ENCODE data around the gene KAT6B. TPM values are rescaled to one million over a fixed set of nuclear protein-coding genes. Genes with fewer than 3 reads are reported as not detected.

The KAT6B gene
- polyA plus RNA-seq, 6 donors from 2014 or later = 12.0 to 42.5 (median 29.4) TPM

- peak overlapping the region in 2 of 6 donors; percentile 11 to 88 for H3K27ac Mint-ChIP-seq
Observed at GRCh38 chr10:74947781-74948401, 121.5 kb downstream of the KAT6B start.

GRCh38 chr10:74949034-74949832, 122.8 kb downstream of the KAT6B start:
- H3K4me3 Mint-ChIP-seq = no peak overlapping the region
- peaks cover 0 to under 1% of the 10 kb centered on the region in 2 donors for H3K36me3 Mint-ChIP-seq
- H3K27me3 Mint-ChIP-seq = no peaks in the 10 kb centered on the region
- peaks cover 20 to 52% (median 24%) of the 10 kb centered on the region in 3 donors for H3K4me1 Mint-ChIP-seq
- H3K27ac Mint-ChIP-seq = peak overlapping the region in 2 of 6 donors; percentile 64 to 87
- DNase-seq = no peak
- ATAC-seq (ENCODE audit: low read depth in 2 of 2) = no peak
- H3K9me3 Mint-ChIP-seq = no peaks in the 10 kb centered on the region

More at GRCh38 chr10:74947781-74948401, 121.5 kb downstream of the KAT6B start:
- no peaks in the 10 kb centered on the region for H3K27me3 Mint-ChIP-seq
- no peak for ATAC-seq (ENCODE audit: low read depth in 2 of 2)
- peaks cover 24 to 44% (median 24%) of the 10 kb centered on the region in 3 donors for H3K4me1 Mint-ChIP-seq
- peak overlapping the region in 1 of 8 donors; percentile 12 for H3K4me3 Mint-ChIP-seq
- DNase-seq = no peak
- H3K9me3 Mint-ChIP-seq = peaks cover 0 to 4% (median 0%) of the 10 kb centered on the region in 7 donors
- H3K36me3 Mint-ChIP-seq = peaks cover 7 to 11% of the 10 kb centered on the region in 2 donors

- Mint-ChIP-seq H3K9me3 (no peaks in the 10 kb centered on the region), H3K4me3 (no peak overlapping the region), H3K4me1 (peaks cover 23 to 52% (median 24%) of the 10 kb centered on the region in 3 donors), H3K27ac (peak overlapping the region in 1 of 6 donors; percentile 24), H3K36me3 (no peaks in the 10 kb centered on the region), H3K27me3 (no peaks in the 10 kb centered on the region)
- ATAC-seq (ENCODE audit: low read depth in 2 of 2) (no peak), DNase-seq (no peak)
Observed at GRCh38 chr10:74949843-74950765, 123.7 kb downstream of the KAT6B start.

DNA sequence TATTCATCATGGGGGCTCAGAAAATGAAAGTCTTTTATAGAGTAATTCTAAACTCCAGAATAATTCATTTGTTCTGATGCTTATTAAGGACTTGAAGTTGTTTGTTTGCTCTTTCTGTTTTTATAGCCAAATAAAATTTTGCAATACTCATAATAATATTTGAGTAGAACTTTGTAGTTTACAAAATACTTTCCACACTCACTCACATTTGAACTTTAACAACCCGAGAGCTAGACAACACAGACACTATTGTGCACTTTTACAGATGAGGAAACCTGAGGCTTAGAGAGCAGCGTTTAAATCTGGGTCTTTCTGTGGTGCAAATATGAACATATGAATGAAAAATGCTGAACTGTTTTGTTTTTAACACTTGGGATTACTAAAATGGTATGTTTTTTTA, 126.8 kb downstream of the KAT6B start:
- Mint-ChIP-seq H3K27me3 (no peaks in the 10 kb centered on the region), H3K36me3 (no peaks in the 10 kb centered on the region), H3K4me3 (no peak overlapping the region), H3K9me3 (no peaks in the 10 kb centered on the region), H3K4me1 (peaks cover 9 to 41% (median 21%) of the 10 kb centered on the region in 3 donors), H3K27ac (peak overlapping the region in 2 of 6 donors; percentile 8 to 11)
- DNase-seq (no peak), ATAC-seq (ENCODE audit: low read depth in 2 of 2) (no peak)

DNA sequence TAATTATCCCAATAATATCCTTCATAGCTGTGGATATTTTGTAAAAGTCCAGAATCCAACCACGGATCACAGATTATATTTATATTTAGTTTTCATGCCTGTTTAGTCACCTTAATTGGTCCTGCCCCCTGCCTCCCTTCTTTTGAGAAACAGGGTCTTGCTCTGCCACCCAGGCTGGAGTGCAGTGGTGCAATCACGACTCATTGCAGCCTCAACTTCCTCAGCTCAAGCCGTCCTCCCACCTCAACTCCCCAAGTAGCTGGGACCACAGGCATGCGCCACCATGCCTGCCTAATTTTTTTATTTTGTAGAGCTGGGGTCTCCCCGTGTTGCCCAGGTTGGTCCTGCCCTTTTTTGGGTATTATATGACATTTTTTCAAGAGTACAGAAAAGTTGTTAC, 129.4 kb downstream of the KAT6B start:
- no peaks in the 10 kb centered on the region for H3K27me3 Mint-ChIP-seq
- DNase-seq (no peak), ATAC-seq (ENCODE audit: low read depth in 2 of 2) (no peak)
- peaks cover 9 to 24% (median 21%) of the 10 kb centered on the region in 3 donors for H3K4me1 Mint-ChIP-seq
- no peaks in the 10 kb centered on the region for H3K9me3 Mint-ChIP-seq
- H3K36me3 Mint-ChIP-seq = no peaks in the 10 kb centered on the region
- peak overlapping the region in 1 of 6 donors; percentile 10 for H3K27ac Mint-ChIP-seq
- no peak overlapping the region for H3K4me3 Mint-ChIP-seq

- peaks cover 7 to 24% (median 21%) of the 10 kb centered on the region in 3 donors for H3K4me1 Mint-ChIP-seq
- ATAC-seq (ENCODE audit: low read depth in 2 of 2) = no peak
- DNase-seq = no peak
- no peaks in the 10 kb centered on the region for H3K27me3 Mint-ChIP-seq
- peaks cover 0 to 4% of the 10 kb centered on the region in 2 donors for H3K36me3 Mint-ChIP-seq
- H3K4me3 Mint-ChIP-seq = no peak overlapping the region
- H3K9me3 Mint-ChIP-seq = no peaks in the 10 kb centered on the region
- no peak overlapping the region for H3K27ac Mint-ChIP-seq
Observed at GRCh38 chr10:74956555-74957111, 130.2 kb downstream of the KAT6B start.

- H3K4me1 Mint-ChIP-seq = peaks cover 3 to 18% (median 18%) of the 10 kb centered on the region in 3 donors
- ATAC-seq (ENCODE audit: low read depth in 2 of 2) (no peak), DNase-seq (no peak)
- no peaks in the 10 kb centered on the region for H3K27me3 Mint-ChIP-seq
- peaks cover 0 to 4% of the 10 kb centered on the region in 2 donors for H3K36me3 Mint-ChIP-seq
- H3K4me3 Mint-ChIP-seq = no peak overlapping the region
- peak overlapping the region in 1 of 6 donors; percentile 8 for H3K27ac Mint-ChIP-seq
- H3K9me3 Mint-ChIP-seq = no peaks in the 10 kb centered on the region
Observed at GRCh38 chr10:74957285-74957961, 131.0 kb downstream of the KAT6B start.

GRCh38 chr10:74958316-74958715, 131.9 kb downstream of the KAT6B start:
- peaks cover 0 to 9% of the 10 kb centered on the region in 2 donors for H3K36me3 Mint-ChIP-seq
- H3K9me3 Mint-ChIP-seq = no peaks in the 10 kb centered on the region
- H3K4me3 Mint-ChIP-seq = no peak overlapping the region
- H3K27me3 Mint-ChIP-seq = no peaks in the 10 kb centered on the region
- no peak overlapping the region for H3K27ac Mint-ChIP-seq
- H3K4me1 Mint-ChIP-seq = peaks cover 6 to 19% (median 12%) of the 10 kb centered on the region in 3 donors
- ATAC-seq (ENCODE audit: low read depth in 2 of 2) (no peak), DNase-seq (no peak)

DNA sequence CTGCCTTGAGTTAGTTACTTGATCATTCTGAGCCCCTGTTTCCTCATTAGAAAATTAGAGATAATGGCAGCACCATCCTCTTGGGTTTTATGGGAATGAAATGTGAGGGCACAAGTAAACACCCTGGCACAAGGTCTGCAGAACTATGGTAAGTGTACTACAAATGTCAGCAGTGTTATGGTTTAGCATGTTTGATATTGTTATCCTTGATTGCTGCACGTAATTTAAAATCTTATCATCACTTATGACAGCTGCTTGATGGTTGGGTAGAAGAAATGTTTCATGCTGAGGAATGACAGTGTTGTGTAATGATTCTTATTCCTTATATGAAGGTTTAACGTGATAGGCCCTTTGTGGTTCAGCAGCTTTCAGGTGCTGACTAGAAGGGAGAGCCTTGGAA, 134.3 kb downstream of the KAT6B start:
- H3K27ac Mint-ChIP-seq = peak overlapping the region in 1 of 6 donors; percentile 7
- H3K4me1 Mint-ChIP-seq = peaks cover 6 to 20% (median 15%) of the 10 kb centered on the region in 3 donors
- no peak for ATAC-seq (ENCODE audit: low read depth in 2 of 2)

GRCh38 chr10:74962517-74962916, 136.1 kb downstream of the KAT6B start:
- Mint-ChIP-seq H3K4me3 (no peak overlapping the region), H3K9me3 (peaks cover 0 to 5% (median 0%) of the 10 kb centered on the region in 7 donors), H3K36me3 (peaks cover 8 to 20% of the 10 kb centered on the region in 2 donors), H3K4me1 (peaks cover 11 to 24% (median 21%) of the 10 kb centered on the region in 3 donors), H3K27ac (peak overlapping the region in 1 of 6 donors; percentile 48), H3K27me3 (no peaks in the 10 kb centered on the region)
- ATAC-seq (ENCODE audit: low read depth in 2 of 2) (no peak), DNase-seq (no peak)

More for the DNA sequence above, 134.3 kb downstream of the KAT6B start:
- Mint-ChIP-seq H3K36me3 (peaks cover 0 to 13% of the 10 kb centered on the region in 2 donors), H3K27me3 (no peaks in the 10 kb centered on the region), H3K9me3 (peaks cover 0 to 2% (median 0%) of the 10 kb centered on the region in 7 donors), H3K4me3 (no peak overlapping the region)
- no peak for DNase-seq

- ATAC-seq (ENCODE audit: low read depth in 2 of 2) (no peak), DNase-seq (no peak)
- Mint-ChIP-seq H3K4me1 (peaks cover 18 to 31% (median 31%) of the 10 kb centered on the region in 3 donors), H3K9me3 (peaks cover 0 to 5% (median 0%) of the 10 kb centered on the region in 7 donors), H3K27me3 (no peaks in the 10 kb centered on the region), H3K4me3 (no peak overlapping the region), H3K36me3 (peaks cover 8 to 20% of the 10 kb centered on the region in 2 donors), H3K27ac (peak overlapping the region in 3 of 6 donors; percentile 31 to 85 (median 64))
Observed at GRCh38 chr10:74963549-74963948, 137.1 kb downstream of the KAT6B start.
